Measurements from ENCODE around the gene NBPF11. TPM values are rescaled to one million over a fixed set of nuclear protein-coding genes. Genes with fewer than 3 reads are reported as not detected.
A peak's percentile ranks its signal among the peaks of the same experiment; 100 is the strongest.
"Not testable (repeated sequence)": the region's sequence is repeated elsewhere in the genome, so short reads cannot be mapped to it uniquely, and the experiment has no call there.

The NBPF11 gene
- total and polyA plus RNA-seq, 2 donors: 7.7 to 16.5 TPM

DNA sequence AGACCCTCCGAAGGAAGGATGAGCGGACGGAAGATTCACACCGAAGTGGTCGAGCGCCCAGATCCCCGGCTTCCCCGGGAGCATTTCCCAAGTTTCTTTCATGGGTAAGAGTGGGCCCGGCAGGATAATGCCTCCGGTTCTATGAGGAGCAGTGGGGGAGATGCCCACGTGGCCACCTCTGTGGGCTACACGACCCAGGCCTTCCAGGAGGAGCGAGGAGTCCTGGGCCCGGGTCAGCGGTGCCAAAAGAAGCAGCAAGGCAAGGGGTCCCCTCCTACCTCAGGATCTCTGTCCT is 7.9 kb upstream of the NBPF11 start:
- WGBS: 58% methylated on average over 15 of the region's 15 CpGs
- no peaks in the 10 kb centered on the region for H3K36me3 ChIP-seq (ENCODE audit: insufficient read depth)
- no peak overlapping the region for H3K4me3 ChIP-seq (ENCODE audit: low read depth, low read length)
- no peaks in the 10 kb centered on the region for H3K4me1 ChIP-seq (ENCODE audit: insufficient read depth)
- DNase-seq (ENCODE audit: extremely low spot score): no peak
- no peak overlapping the region for H3K27ac ChIP-seq (ENCODE audit: low read depth)

DNA sequence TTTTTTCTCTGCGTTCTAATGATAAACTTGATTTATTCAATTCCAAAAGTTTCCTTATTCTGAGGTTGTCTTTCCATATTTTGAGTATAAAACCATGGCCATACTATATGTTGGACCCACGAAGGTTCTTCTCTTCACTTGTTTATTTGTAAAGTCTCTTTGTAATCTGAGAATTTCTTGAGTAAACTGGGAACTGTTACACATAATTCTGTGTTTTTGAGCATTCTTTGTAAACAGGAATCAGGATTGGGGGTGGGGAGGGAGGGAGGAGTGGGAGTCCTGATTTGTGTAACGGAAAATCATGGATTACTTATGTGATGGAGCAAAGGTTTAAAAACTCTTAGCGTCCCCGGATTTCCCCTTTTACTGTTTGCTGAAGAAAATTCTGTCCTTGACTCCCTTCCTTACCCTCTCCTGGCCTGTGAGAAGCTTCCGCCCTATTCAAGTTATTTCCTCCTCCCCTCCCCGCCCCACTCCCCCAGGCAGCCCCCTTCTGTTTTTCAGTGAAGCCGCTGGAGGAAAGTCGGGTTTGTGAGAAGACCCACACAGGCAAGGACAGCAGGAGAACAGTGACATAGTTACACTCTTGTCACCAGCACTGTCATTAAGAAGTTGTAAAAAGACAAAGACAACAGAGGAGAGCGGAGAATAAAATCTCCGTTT is 6.4 kb upstream of the NBPF11 start:
- 32% methylated on average over 11 of the region's 11 CpGs for WGBS
- no peak for DNase-seq (ENCODE audit: extremely low spot score)

DNA sequence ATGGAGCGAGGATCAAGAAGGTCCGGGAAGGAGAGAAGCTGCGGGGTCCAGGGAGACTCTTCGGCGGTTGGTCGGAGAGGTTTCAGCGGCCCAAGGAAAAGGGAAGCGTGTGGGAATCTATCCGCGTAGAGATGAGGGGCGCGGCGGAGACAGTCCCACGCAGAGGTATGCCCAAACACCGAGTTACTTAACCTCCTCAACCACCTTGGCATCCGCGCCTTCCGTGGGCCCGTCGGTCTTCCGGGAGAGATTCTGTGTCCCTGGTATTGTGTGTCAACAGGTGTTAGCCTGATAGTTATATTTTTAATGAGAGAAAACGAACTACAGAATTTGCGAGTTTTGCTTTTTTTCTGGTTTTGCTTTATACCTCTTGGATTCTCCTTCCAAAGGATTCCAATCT is 5.7 kb upstream of the NBPF11 start:
- WGBS: 52% methylated on average over 10 of the region's 23 CpGs
- not testable (repeated sequence) for DNase-seq (ENCODE audit: extremely low spot score); H3K27ac ChIP-seq (ENCODE audit: low read depth); H3K4me3 ChIP-seq (ENCODE audit: low read depth, low read length); H3K4me1 ChIP-seq (ENCODE audit: insufficient read depth); H3K36me3 ChIP-seq (ENCODE audit: insufficient read depth)

More for the DNA sequence above, 6.4 kb upstream of the NBPF11 start:
- H3K4me3 ChIP-seq (ENCODE audit: low read depth, low read length): no peak overlapping the region
- H3K36me3 ChIP-seq (ENCODE audit: insufficient read depth): no peaks in the 10 kb centered on the region
- no peak overlapping the region for H3K27ac ChIP-seq (ENCODE audit: low read depth)
- no peaks in the 10 kb centered on the region for H3K4me1 ChIP-seq (ENCODE audit: insufficient read depth)

DNA sequence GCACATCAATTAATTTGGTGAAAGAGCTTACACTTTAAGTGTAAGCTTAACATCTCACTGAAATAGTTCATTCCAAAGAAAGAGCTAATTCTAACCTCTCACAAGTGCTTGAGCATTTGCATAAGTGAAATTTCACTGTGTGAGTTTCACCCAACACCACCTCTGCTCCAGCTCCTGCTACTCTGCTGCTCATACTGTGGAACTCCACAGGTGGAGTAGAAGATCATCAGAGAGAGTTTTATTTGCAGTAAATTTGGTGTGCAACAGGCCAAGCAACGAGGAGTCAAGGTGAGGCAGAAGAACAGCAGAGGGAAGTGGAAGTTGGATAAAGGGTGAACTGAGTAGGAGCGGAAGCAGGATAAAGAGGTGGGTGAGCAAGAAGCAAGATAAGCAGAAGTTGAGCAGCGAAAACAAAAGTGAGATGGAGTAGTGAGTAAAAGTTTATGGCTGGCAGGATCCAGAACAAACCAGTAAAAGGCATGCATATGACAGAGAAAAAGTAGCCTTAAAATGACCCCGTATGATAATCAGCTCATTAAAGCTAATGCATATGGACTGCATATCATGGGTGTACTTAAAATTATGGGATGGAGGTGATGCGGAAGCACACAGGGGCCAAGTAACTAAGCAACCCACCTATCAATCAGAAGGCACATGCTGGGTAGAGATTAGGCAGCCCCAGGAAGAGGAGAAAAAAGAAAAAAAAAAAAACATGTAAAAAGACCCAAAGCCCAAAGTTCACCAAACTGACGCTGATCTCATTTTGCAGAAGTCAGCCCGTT is 3.6 kb upstream of the NBPF11 start:
- H3K27ac ChIP-seq (ENCODE audit: low read depth); H3K4me3 ChIP-seq (ENCODE audit: low read depth, low read length); DNase-seq (ENCODE audit: extremely low spot score); H3K36me3 ChIP-seq (ENCODE audit: insufficient read depth); H3K4me1 ChIP-seq (ENCODE audit: insufficient read depth): not testable (repeated sequence)
- WGBS: 32% methylated on average over 6 of the region's 7 CpGs

DNA sequence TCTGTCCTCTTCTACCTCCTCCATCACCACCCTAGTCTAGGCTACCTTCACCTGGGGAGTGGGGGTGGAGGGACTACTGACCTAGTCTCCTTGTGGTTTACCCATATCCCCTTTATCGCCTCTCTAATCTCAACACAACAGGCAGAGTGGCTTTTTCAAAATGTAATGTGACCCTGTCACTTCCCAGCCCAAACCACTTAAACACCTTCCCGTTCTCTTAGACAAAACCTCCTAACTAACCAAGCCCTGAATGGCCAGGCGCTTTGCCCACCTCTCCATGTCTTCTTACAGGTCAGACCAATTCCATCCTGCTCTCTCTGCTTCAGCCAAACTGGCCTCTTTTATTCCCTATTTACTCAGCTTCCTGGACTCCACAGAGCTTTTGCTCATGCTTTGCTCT is 714 bp upstream of the NBPF11 start:
- not testable (repeated sequence) for H3K4me3 ChIP-seq (ENCODE audit: low read depth, low read length); H3K4me1 ChIP-seq (ENCODE audit: insufficient read depth); DNase-seq (ENCODE audit: extremely low spot score); H3K27ac ChIP-seq (ENCODE audit: low read depth); H3K36me3 ChIP-seq (ENCODE audit: insufficient read depth)
- WGBS: 83% methylated on average over 3 of the region's 3 CpGs

DNA sequence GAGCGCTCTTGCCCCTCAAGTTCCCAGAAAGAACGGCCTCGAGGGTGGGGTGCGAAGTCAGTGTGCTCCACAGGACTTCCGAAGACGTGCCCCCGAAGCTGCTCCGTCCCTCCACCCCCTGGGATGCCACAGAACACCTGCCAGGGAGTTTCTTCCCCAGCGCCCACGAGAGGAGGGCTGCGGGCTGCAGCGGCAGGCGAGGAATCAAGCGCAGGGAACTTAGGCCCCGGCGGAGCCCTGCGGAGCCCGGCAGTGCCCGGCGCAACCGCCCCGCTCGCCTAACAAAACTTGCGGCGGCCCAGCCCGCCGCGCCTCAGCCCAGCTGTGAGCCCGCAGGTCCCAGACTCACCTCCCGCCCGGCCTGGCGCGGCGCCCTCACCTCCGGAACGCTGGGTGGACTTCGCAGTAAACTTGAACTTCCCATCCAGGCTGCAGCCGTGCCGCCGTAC is 686 bp downstream of the NBPF11 start:
- peak overlapping the region; percentile 56 for H3K4me3 ChIP-seq (ENCODE audit: low read depth, low read length)
- not testable (repeated sequence) for H3K4me1 ChIP-seq (ENCODE audit: insufficient read depth); H3K36me3 ChIP-seq (ENCODE audit: insufficient read depth); DNase-seq (ENCODE audit: extremely low spot score); H3K27ac ChIP-seq (ENCODE audit: low read depth)
- WGBS: under 1% methylated on average over 37 of the region's 40 CpGs

DNA sequence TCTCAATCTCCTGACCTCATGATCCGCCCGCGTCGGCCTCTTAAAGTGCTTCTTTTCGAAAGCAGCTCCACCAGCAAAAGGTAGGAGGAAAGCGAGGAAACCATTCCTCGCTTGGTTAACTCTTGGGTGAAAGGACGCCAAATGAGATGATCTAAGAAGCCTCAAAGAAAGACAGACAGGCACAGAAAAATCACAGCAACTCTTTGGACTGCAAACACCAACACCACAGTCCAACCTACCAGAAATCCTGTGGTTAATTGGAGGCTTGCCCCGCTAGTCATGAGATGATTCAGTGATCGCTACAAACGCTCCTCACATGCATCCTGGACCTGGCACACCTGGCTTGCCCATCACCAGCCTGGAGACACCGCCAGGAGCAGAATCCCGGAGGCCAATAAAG is 1.1 kb downstream of the NBPF11 start:
- peak overlapping the region; percentile 56 for H3K4me3 ChIP-seq (ENCODE audit: low read depth, low read length)
- H3K27ac ChIP-seq (ENCODE audit: low read depth); DNase-seq (ENCODE audit: extremely low spot score); H3K36me3 ChIP-seq (ENCODE audit: insufficient read depth); H3K4me1 ChIP-seq (ENCODE audit: insufficient read depth): not testable (repeated sequence)
- WGBS: 18% methylated on average over 13 of the region's 13 CpGs

DNA sequence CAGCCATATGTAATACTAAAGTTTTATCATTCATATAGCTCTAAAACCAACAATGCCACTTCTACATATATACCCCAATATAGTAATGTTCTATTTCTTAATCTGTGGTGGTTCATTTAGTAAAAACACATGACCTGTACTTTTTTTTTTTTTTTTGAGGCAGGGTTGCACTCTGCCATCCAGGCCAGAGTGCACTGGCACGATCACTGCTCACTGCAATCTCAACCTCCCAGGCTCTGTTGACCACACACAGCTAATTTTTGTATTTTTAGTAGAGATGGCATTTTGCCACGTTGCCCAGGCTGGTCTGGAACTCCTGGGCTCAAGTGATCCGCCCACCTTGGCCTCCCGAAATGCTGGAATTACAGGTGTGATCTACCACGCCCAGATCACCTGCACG is 2.1 kb downstream of the NBPF11 start:
- not testable (repeated sequence) for H3K36me3 ChIP-seq (ENCODE audit: insufficient read depth); DNase-seq (ENCODE audit: extremely low spot score); H3K4me1 ChIP-seq (ENCODE audit: insufficient read depth); H3K4me3 ChIP-seq (ENCODE audit: low read depth, low read length); H3K27ac ChIP-seq (ENCODE audit: low read depth)
- WGBS: 66% methylated on average over 2 of the region's 6 CpGs

DNA sequence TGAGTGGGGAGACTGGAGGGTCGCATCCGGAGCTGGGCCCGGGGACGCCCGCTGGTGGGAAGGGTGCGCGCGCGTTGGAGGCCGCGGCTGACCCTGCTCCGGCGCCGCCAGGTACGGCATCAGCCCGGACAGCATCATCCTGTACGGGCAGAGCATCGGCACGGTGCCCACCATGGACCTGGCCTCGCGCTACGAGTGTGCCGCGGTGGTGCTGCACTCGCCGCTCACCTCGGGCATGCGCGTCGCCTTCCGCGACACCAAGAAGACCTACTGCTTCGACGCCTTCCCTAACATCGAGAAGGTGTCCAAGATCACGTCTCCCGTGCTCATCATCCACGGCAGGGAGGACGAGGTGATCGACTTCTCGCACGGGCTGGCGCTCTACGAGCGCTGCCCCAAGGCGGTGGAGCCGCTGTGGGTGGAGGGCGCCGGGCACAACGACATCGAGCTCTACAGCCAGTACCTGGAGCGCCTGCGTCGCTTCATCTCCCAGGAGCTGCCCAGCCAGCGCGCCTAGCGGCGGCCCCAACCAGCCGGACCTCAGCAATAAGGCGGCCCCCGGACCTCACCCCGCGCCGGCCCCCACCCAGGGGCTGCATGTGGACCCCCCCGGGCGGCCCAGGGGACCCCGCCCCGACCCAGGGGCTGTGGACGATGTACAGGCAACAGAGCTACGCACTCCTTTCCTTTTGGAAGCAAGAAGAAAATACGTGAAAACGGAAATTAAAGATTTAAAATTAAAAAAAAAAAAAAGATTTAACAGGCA is 2.8 kb downstream of the NBPF11 start:
- not testable (repeated sequence) for H3K4me3 ChIP-seq (ENCODE audit: low read depth, low read length); DNase-seq (ENCODE audit: extremely low spot score); H3K36me3 ChIP-seq (ENCODE audit: insufficient read depth); H3K27ac ChIP-seq (ENCODE audit: low read depth); H3K4me1 ChIP-seq (ENCODE audit: insufficient read depth)
- 87% methylated on average over 61 of the region's 72 CpGs for WGBS

DNA sequence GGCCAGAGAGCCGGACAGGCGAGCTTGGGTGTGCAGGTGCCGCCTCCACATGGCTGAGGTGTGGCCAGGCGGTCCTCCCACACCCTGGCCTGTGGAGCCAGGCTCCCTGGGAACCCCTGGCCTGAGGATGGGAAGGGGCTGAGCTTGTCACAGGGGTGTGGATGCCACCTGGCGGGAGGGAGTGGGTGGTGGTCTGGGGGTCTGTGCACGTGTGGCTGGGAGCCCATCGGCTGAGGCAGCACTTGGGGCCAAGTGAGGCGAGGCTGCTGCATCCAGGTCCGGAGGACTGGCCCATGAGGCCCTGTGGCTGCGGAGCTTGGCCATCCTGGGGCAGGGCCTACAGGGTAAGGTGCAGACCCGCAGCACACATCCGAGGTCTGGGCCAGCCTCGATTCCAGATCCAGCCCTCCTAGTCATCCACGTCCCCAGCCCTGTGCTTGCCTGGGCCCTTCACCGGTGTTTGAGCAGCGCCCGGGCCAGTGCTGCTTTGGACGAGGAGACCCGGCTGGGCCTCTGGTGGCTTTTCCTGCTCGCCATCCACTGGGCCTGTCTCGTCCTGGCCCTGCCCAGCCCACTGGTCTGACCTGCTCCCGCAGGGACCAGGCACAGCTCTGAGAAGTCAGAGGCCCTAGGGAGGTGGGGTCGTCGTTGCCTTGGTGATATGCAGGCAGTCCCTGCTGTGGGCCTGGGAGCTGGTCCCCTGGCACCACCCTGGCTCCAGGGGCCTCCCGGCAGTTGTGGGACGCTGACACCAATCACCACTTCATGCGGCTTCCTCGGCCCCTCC is 4.8 kb downstream of the NBPF11 start:
- not testable (repeated sequence) for H3K4me1 ChIP-seq (ENCODE audit: insufficient read depth); DNase-seq (ENCODE audit: extremely low spot score); H3K4me3 ChIP-seq (ENCODE audit: low read depth, low read length); H3K36me3 ChIP-seq (ENCODE audit: insufficient read depth); H3K27ac ChIP-seq (ENCODE audit: low read depth)
- WGBS: 87% methylated on average over 21 of the region's 28 CpGs

DNA sequence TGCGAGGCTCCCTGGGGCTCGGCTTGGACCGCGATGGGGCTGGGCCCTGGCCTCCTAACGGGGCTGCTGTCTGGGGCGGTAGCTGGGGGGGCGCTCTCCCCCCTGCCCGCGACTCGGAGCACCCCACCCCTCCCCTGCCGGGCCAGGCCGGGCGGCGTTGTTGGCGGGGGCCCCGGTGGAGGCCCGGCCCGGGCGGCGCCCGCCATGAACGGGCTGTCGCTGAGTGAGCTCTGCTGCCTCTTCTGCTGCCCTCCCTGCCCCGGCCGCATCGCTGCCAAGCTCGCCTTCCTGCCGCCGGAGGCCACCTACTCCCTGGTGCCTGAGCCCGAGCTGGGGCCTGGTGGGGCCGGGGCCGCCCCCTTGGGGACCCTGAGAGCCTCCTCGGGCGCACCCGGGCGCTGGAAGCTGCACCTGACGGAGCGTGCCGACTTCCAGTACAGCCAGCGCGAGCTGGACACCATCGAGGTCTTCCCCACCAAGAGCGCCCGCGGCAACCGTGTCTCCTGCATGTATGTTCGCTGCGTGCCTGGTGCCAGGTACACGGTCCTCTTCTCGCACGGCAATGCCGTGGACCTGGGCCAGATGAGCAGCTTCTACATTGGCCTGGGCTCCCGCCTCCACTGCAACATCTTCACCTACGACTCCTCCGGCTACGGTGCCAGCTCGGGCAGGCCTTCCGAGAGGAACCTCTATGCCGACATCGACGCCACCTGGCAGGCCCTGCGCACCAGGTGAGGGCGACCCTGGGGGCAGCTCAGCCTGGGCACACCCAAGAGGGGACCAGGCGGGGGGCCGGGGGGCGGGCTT is 5.7 kb downstream of the NBPF11 start:
- H3K4me3 ChIP-seq (ENCODE audit: low read depth, low read length); H3K27ac ChIP-seq (ENCODE audit: low read depth); H3K36me3 ChIP-seq (ENCODE audit: insufficient read depth); DNase-seq (ENCODE audit: extremely low spot score); H3K4me1 ChIP-seq (ENCODE audit: insufficient read depth): not testable (repeated sequence)
- WGBS: 75% methylated on average over 56 of the region's 66 CpGs

DNA sequence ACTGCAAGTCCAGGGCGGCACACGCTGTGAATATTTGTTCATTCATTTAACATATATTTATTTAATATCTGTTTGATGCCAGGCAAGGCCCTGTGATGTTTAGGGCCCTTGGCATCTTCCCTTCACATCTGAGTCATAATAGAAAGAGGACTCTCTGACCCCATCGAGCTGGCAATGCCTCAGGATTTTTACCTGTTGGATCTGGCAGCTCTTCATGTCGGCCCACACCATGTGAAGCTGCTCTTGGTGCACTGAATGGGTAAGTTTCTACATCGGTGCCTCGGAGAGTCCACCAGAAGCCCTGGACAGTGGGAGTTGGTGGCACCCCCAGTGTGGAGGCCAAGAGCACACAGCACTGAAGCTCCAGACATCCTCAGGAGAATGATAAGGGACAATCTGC is 8.9 kb downstream of the NBPF11 start:
- H3K4me1 ChIP-seq (ENCODE audit: insufficient read depth); H3K36me3 ChIP-seq (ENCODE audit: insufficient read depth); H3K27ac ChIP-seq (ENCODE audit: low read depth); H3K4me3 ChIP-seq (ENCODE audit: low read depth, low read length); DNase-seq (ENCODE audit: extremely low spot score): not testable (repeated sequence)
- WGBS: 98% methylated on average over 6 of the region's 6 CpGs

DNA sequence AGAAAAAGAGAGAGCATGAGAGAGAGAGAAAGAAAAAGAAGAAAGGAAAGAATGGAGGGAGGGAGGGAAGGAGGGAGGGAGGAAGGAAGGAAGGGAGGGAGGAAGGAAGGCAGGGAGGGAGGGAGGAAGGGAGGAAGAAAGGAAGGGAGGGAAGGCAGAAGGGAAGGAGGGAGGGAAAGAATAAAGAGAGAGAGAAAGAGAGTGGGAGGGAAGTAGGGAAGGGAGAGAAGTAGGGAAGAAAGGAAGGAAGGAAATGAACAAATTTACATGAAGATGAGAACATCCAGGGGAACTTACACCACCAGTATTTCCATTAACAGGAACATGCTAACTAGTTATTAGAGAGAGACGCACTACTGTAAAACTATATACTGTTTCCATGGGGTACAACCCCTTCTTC is 10.1 kb downstream of the NBPF11 start:
- not testable (repeated sequence) for H3K27ac ChIP-seq (ENCODE audit: low read depth); H3K4me3 ChIP-seq (ENCODE audit: low read depth, low read length); H3K36me3 ChIP-seq (ENCODE audit: insufficient read depth); DNase-seq (ENCODE audit: extremely low spot score); H3K4me1 ChIP-seq (ENCODE audit: insufficient read depth)
- 100% methylated on average over 1 of the region's 1 CpG for whole genome bisulfite sequencing

Data from urinary bladder (tissue), 4 donors.